ENCODE measurements around the gene PTTG1IP. TPM values are rescaled to one million over a fixed set of nuclear protein-coding genes. Genes with fewer than 3 reads are reported as not detected.

The PTTG1IP gene, protein sequence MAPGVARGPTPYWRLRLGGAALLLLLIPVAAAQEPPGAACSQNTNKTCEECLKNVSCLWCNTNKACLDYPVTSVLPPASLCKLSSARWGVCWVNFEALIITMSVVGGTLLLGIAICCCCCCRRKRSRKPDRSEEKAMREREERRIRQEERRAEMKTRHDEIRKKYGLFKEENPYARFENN
- 186 and 220 TPM in 2 replicates for total RNA-seq

GRCh38 chr21:44873356-44874239, at the start of gene PTTG1IP:
Gene PTTG1IP (minus strand): TSS chr21:44873690. CDS start chr21:44873616, 74 bp downstream.

DNA sequence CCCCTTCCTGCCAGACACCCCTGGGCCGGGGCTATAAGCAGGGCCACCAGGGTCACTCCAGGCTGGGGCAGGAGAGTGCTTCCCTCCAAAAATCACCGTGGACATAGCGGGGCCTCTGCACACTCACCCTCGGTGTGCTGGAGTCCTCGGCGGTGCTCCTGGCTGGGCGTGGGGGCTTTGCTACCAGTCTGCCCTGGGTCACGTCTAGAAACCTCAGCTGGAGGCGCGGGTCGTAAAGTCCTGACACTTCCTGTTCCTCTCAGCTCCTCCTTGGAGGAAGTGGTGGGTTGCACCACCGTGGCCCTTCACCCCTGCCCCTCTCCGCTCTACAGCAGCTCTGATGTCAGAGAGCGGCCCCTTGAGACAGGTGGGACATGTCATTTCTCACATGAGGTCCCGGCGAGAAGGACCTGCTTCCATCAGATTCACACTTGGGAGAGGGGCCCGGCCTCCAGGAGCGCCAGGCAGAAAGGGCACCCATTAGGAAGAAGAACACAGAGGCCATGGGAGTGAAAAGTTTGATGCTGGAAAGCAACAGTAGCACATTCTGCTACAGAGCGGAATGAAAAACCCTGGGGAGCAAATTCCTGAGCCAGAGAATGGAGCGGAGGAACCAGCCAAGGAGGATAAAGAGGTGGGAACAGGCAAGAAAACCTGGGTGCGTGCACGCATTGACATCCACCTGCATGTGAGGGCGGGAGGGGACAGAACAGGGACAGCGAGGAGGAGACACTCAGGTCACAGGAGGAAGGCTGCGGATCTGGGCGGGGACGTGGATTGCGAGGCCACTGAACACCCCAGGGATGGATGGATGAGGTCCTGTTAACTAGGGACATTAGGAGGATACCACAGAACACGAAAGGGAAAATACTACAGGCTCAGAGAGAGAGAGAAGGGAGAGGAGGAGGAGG, 47.5 kb upstream of the PTTG1IP start, which contains the start of gene ITGB2:
Gene ITGB2 (minus strand): TSS at position 206 of the 911 bp plus-strand sequence. CDS start 10,117 bp downstream, outside the sequence.

GRCh38 chr21:44817914-44818639, 55.4 kb downstream of the PTTG1IP start, which contains the start of gene SUMO3:
Gene SUMO3 (minus strand): TSS chr21:44818062. CDS start chr21:44817968, 94 bp downstream.

DNA sequence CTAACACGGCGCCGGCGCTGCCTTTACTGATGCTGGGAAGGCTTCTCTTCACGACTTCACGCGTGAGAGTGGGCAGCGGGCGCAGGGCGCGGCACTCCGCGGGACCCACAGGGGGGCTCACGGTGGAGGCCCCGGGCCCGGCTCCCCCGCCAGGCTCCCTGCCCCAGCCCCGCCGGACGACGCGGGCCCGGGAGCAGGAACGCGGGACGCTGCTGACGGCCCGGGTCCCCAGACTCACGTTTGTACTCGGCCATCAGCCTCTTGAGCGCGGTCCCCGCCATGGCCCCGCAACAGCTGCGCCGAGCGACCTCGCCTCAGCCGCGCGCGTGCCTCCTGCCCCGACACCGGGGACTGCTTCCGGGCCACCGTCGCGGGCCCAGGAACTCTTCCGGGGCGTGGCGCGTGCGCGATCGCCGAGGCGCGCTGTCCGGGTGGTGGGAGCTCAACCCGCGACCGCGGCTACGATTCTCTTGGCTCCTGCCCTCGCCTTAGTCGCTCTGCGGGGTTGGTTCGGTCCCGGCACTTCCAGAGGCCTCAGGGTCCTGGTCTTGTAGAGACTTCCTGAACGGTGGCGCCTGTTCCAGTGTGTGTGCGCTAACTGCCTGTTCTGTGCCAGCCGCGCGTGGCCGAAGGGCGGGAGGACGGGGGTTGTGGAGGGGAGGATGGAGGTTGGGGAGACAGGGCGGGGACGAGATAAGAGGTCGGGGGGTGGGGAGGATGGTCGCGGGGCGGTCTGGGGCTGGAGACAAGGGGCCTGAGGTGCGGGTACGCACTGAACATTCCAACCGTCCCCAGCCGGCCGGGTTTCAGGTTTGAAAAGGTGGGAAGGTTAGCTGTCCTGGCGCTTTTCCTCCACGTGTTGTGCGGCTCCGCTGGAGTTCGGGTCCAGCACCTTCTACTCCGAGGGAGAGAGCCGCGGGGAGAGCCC, 71.8 kb downstream of the PTTG1IP start, which contains the start of gene UBE2G2:
Gene UBE2G2 (minus strand): TSS at position 353 of the 928 bp plus-strand sequence. CDS start 72 bp downstream, at position 281.

Other genes starting within 250 kb of the PTTG1IP start
- gene KRTAP10-9, start 246.6 kb downstream of the PTTG1IP start, total RNA-seq = not detected in 2 replicates
- not detected in 2 replicates for gene KRTAP10-10, start 236.3 kb downstream of the PTTG1IP start, total RNA-seq
- gene KRTAP10-11, start 227.3 kb downstream of the PTTG1IP start, total RNA-seq = not detected in 2 replicates
- gene KRTAP12-4, start 219.0 kb downstream of the PTTG1IP start, total RNA-seq = not detected in 2 replicates
- not detected in 2 replicates for gene KRTAP12-3, start 215.8 kb downstream of the PTTG1IP start, total RNA-seq
- not detected in 2 replicates for gene KRTAP12-2, start 206.8 kb downstream of the PTTG1IP start, total RNA-seq
- gene KRTAP12-1, start 191.5 kb downstream of the PTTG1IP start, total RNA-seq = not detected in 2 replicates
- not detected in 2 replicates for gene KRTAP10-12, start 176.5 kb downstream of the PTTG1IP start, total RNA-seq
- gene TSPEAR, start 162.1 kb downstream of the PTTG1IP start, total RNA-seq = not detected in 2 replicates
- 22.3 and 30.2 TPM in 2 replicates for gene UBE2G2, start 71.9 kb downstream of the PTTG1IP start, total RNA-seq
- gene SUMO3, start 55.6 kb downstream of the PTTG1IP start, total RNA-seq = 66.7 and 80.6 TPM in 2 replicates
- not detected in 2 replicates for gene ITGB2, start 47.2 kb upstream of the PTTG1IP start, total RNA-seq
- gene SLX9, start 66.3 kb upstream of the PTTG1IP start, total RNA-seq = 12.3 and 12.6 TPM in 2 replicates
- gene ADARB1, start 200.9 kb upstream of the PTTG1IP start, total RNA-seq = 4.4 and 4.5 TPM in 2 replicates